Fibroblast of pulmonary artery (primary cell): ENCODE measurements around the gene DYNC1LI2.

Experiments used
- DNase-seq: peaks from one replicate; pipeline ENCODE4 v3.0.0-alpha.2; 2010; ENCODE audit warnings: low read depth
- H3K4me3 ChIP-seq: replicated peaks from 2 replicates; pipeline ENCODE4 v1.5.1; 2011; ENCODE audit warnings: low read depth, mild to moderate bottlenecking, control low read depth, low read length, moderate library complexity
- CTCF ChIP-seq: IDR thresholded peaks from 2 replicates; pipeline ENCODE4 v1.5.1; 2011; ENCODE audit warnings: mild to moderate bottlenecking, control low read depth, low read length, inconsistent platforms; ENCODE audit errors: missing control alignments

Gene DYNC1LI2

GRCh38 chr16:66695471-66695934, 55.9 kb downstream of the DYNC1LI2 start:
- H3K4me3 ChIP-seq: peak overlapping the region; percentile 61
- DNase-seq: no peak
- no peak for TF ChIP-seq CTCF

DNA sequence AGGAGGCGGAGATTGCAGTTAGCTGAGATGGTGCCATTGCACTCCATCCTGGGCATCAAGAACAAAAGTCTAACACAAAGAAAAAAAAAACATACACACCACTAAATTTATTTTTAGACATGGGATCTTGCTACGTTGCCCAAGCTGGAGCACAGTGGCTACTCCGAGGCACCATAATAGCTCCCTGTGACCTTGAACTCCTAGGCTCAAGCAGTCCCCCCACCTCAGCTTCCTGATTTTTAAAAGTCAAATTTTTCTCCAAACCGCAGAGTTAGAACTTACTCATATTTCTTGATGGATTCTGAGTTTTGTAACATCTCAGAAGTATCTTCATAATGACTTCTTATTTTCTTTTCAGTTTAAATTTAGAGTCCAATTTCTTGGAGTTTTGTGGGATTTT, 58.3 kb downstream of the DYNC1LI2 start:
- DNase-seq: no peak
- no peak overlapping the region for H3K4me3 ChIP-seq
- no peak for TF ChIP-seq CTCF

DNA sequence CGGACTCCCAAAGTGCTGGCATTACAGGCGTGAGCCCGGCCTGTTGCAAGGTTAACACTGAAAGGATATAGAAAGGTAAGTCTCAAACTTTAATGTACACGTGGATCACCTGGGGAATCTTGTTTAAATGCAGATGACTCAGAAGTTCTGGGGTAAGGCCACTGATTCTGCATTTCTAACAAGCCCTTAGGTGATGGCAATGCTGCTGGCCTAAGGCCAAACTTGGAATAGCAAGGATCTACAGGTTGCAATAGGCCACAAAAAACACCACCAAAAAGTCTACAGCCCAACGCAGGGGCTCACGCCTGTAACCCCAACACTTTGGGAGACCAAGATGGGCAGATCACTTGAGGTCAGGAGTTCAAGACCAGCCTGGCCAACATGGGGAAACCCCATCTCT, 59.1 kb downstream of the DYNC1LI2 start:
- H3K4me3 ChIP-seq: no peak overlapping the region
- no peak for TF ChIP-seq CTCF
- DNase-seq: no peak

DNA sequence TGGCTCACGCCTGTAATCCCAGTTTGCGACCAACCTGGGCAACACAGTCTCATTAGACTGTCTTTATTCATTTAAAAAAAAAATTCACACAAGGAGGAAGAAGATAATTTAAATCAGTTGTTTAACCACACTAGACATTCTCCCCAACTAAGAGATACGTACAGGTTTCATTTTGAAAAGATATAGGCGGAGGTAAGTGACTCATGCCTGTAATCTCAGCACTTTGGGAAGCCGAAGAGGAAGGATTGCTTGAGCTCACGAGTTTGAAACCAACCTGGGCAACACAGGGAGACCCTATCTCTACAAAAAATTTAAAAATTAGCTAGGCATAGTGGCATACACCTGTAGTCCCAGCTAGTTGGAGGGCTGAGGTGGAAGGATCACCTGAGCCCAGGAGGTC, 60.2 kb downstream of the DYNC1LI2 start:
- DNase-seq: no peak
- no peak overlapping the region for H3K4me3 ChIP-seq
- no peak for TF ChIP-seq CTCF

DNA sequence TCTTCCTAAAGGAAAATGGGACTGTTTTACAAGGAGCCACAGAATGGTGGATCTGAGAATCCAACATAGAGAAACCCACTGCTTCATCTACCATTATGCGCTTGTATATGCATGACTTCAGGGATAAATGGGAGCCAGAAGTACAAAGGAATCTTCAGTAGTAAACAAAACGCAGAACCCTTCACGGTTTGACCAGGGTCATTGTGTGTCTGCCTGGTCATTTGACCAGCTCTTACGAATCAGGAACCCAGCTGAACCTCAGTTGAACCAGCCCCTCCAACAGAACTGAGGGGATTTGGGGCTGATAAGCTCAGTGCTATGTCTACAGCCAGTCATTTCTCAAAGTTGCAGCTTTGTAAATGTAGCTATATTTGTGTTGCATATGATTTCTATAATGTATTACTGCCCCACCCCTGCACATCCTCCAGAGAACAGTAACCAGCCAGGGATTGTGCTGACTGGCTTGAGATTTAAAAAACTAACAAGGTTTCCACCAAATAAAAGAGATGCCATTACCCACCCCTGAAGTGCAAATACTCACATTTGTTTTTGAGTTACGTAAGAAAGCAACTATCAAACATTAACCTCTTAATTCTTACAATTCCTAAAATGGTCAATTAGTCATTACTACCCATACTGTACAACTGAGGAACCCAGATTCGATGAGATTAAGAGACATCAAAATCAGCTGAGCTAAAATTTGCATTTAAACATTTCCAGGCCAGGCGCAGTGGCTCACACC, 61.1 kb downstream of the DYNC1LI2 start:
- TF ChIP-seq CTCF: no peak
- no peak for DNase-seq
- no peak overlapping the region for H3K4me3 ChIP-seq

DNA sequence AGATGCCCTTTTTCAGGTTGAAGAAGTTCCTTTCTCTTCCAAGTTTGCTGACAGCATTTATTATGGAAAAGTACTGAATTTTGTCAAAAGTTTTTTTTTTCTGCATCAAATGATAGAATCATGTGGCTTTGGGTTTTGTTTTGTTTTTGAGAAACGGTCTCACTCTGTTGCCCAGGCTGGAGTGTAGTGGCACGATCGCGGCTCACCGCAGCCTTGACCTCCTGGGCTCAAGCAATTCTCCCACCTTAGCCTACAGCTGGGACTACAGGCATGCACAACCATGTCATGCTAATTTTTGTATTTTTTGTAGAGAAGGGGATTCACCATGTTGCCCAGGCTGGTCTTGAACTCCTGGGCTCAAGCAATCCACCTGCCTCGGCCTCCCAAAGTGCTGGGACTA, 62.1 kb downstream of the DYNC1LI2 start:
- no peak for TF ChIP-seq CTCF
- no peak for DNase-seq
- no peak overlapping the region for H3K4me3 ChIP-seq
